NCI-H1694 treated with DMSO at 0.1 percent for 48 hours (cell line): ENCODE data around the gene DIS3L2.
"Not testable (repeated sequence)": the region's sequence is repeated elsewhere in the genome, so short reads cannot be mapped to it uniquely, and the experiment has no call there.

Source experiments
- DNase-seq: peaks from one replicate; lab custom pipeline; 2025; lab: John Stamatoyannopoulos, UW

Gene DIS3L2

DNA sequence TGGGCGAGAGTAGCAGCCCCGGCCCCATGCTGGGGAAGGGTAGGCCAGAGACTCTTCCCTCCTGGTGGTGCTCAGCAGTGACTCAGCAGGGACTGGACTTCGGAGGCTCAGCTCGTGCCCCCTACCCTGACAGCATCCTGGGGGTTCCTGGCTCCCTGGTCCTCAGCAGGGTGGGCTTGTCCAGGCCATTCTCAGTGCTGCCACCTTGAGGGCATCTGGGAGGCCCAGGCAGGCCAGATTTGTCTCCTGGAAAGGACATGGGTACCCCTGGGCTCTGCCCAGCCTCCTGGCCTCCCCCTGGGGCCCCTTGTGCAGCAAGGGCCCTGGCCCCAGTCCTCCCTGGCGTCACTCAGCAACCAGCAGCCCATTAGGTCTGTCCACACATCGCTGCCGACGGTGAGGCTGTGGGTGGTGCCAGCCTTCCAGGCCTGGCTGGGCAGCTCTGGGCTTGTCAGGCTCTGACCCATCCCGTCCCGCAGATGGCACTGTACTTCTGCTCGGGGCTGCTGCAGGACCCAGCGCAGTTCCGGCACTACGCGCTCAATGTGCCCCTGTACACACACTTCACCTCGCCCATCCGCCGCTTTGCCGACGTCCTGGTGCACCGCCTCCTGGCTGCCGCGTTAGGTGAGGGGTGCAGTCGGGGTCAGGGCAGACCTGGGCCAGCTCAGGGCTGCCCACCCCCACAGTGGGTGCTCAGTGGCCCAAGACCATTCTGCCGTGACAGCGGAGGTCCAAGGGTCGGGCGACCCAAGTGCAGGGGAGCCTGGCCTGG, 372.0 kb downstream of the DIS3L2 start:
- DNase-seq, result no peak

DNA sequence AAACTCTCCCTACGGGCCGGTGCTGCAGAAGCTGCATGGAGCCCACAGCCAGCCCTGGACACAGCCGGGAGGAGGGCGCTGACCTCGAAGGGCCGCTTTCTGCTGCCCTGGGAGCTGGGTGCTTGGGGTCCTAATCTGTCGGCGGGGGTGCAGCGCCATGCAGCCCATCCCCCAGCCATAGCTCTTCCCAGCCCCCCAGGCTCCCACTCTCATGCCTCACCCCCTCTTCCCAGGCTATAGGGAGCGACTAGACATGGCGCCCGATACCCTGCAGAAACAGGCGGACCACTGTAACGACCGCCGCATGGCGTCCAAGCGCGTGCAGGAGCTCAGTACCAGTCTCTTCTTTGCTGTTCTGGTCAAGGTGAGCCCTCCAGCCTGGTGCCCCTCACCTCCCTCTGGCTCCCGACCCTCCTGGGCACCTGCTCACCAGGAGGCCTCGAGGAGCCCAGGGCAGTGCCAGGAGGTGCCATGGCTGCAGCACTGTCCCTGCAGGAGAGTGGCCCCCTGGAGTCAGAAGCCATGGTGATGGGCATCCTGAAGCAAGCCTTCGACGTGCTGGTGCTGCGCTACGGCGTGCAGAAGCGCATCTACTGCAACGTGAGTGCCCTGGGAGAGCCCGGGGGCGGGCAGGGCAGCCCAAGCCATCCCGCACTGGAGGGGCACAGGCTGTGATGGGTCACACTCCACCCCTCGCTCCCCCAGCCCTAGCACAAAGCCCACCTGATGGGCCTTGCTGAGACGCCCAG, 372.8 kb downstream of the DIS3L2 start:
- not testable (repeated sequence) for DNase-seq

DNA sequence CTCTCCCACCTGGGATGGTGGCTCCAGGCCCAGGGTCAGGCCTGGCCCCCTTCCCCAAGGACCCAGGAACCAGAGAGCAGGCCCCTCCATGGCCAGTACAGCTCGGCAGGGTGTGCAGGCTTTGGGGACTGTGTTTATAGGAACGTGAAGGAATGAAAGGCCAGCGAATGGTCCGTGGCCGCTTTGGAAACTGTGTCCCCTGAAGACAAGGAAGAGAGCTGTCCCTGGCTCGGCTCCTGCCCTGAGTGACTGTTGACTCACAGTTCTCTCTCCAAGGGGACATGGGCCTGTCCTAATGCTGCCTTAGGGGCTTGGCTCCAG, 373.3 kb downstream of the DIS3L2 start:
- not testable (repeated sequence) for DNase-seq

DNA sequence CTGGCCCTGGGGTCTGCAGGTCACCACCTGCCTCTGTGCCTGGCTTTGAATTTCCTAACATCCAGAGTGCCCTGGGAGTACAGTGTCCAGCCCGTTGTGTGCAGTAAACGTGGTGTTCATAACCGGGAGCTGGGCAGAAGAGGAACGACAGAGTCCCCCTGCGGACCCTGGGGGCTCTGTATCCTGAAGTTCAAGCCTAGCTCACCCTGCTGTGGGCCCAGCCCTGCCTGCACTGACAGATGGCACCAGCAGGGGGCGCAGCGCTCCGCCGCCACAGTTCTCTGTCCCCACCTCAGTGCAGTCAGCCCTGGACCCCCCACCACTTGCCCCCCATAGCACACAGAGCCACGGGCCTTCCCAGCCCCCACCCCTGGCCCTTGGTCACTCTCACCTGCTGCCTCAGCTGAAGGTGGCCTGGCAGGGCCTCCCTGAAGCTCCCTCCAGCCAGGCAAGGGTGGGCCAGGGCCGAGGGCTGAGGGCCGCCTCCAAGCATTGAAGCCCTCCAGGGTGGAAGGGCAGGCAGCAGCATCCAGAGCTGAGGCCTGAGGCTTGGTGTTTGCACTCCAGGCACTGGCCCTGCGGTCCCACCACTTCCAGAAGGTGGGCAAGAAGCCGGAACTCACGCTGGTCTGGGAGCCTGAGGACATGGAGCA, 373.8 kb downstream of the DIS3L2 start:
- not testable (repeated sequence) for DNase-seq

DNA sequence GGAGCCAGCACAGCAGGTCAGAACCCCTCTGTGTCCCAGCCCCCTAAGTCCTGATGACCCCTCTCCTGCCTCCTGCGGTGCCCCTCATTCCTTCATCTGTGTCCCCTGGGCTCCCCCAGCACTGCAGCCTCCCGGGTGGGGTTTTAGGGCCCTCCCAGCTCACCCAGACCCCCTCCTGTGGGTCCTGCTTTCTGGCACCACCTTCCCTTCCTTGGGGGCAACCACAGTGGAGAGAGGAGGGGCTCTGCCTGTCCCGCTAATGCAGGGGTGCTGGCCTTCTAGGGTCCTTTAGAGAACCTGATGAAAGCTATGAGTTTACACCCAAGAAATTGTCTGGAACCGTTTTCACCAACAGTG, 374.3 kb downstream of the DIS3L2 start:
- DNase-seq, result no peak

DNA sequence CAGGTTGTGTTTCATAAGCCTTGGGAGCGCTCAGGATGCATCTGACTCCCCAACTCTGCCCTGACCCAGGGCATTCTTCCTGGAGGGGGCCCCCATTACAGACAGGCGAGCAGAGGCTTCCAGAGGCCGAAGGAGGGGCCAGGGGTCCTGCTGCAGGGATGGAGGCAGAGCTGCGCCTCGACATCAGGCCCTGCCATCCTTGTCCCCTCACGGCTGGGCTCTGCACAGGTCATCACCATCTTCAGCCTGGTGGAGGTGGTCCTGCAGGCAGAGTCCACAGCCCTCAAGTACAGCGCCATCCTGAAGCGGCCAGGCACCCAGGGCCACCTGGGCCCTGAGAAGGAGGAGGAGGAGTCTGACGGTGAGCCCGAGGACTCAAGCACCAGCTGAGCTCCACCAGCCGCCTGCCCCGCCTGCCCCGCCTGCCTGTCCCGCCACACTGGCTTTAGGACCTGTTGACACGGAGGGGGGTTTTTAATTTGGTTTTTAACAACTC, 374.8 kb downstream of the DIS3L2 start:
- DNase-seq, result no peak

DNA sequence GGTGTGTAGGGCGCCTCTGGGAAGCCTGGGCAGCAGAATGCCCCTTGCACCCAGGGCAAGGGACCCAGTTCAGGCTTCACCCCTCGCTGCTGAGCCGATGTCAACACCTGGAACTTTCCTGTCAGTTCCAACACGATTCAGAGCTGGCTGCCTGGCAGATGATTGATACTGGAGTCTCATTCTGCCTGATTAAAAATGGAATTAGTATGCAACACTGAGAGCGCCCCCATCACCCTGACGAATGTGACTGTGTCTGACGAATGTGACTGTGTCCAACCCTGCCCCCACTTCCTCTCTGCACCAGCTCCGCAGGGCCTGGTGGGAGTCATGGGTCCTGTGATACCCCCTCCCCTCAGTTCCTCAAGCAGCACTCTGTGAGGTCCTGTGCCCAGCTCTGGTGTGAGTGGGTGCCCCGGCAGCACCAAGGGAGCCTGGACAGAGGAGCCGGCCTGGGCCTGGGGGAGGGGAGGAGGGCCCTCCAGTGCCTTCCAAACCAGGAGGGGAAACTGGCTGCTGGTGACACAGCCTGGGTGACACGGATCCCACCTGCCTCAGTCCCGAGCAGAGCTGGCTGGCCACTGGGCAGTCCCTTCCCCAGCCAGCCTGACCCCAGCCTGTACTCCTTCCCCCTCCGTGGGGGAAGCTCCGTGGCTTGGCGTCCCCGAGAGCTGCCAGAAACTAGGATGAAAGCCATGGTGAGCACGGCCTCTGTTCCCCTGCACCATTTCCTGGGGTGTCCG, 375.6 kb downstream of the DIS3L2 start:
- no peak for DNase-seq

DNA sequence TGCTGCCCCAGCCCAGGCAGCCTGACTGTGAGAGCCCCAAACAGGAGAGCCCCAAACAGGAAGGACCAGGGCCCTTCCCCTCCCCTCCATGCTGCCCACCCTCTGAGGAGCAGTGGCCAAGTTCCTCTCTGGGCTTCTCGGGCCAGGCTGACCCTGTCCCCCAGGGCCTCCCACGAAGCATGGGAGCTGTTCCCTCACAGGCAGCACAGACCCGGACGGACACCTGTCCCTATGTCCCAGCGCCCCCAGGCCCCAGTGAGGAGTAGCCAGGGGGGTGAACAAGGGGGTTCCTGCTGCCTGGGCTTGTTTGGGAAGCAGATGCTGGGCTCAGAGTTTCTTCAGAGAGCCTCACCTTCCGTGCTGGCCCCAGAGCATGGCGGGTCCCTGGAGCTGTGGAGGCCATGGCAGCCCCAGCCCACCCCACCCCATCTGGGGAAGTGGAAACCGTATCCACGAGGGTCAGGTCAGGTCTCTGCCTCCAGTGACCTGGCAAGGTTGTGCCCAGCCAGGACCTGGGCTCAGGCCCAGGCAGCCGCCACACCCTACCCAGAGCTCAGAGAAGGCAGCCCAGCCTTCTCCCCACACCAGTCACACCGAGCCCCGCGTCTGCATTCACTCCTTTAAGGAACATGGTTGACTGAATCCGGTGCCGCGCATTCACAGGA, 376.7 kb downstream of the DIS3L2 start:
- not testable (repeated sequence) for DNase-seq

DNA sequence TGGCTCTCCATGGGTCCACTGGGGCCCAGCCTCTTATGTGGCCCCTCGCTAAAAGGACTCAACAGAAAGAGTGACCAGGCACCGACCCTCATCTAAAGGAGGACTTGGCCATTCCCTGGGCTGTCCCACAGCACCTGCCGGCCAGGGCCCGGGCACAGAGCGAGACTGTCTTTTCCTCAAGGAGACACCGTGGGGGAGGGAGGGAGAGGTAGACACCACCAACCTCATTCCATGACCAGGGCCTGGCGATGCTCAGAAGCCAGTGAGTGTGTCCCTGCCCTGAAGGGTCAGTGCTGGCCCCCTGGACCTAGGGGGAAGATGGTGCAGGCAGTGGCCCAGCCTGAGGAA, 377.2 kb downstream of the DIS3L2 start:
- DNase-seq, result no peak

DNA sequence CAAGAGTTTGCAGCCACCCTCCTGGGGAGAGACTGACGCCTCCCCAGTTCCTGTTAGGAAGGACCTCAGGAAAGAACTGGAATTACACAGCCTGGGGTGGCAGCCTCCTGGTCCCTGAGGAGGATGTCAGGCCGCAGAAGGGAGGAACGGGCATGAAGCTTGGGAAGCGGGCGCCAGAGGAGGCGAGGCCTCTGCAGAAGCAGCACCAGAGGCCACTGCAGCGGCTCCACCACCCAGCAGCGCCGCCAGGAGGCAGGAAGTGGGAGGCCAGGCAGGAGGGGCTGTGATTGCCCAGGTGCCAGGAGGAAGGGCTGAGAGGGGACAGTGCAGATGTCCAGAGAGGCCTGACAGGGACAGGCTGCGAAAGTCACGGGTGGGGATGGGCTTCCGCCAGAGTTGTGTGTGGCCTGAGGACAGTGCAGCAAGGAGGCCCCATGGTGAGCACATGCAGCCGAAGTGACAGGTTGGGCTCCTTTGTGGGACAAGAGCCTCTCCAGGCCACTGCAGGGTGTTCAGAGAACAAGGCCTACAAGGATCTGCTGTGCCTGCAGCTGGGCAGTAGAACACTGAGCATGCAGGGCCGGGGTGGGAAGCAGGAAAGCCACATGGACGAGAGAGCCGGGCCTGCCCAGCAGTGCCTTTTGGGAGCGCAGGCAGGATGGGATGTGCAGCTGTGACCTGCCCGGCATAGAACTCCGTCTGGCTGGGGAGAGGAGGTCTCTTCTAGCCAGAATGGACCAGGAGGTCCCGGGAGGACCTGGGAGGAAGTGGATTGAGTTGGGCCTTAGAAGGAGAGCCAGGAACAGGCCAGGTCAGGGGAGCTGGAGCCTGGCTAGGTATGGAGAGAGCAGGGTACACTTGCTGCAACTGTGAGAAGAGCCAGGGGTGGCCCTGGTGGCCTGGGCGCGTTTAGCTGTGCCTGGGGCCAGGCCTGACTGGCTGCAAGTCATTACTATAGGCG, 377.9 kb downstream of the DIS3L2 start:
- no peak for DNase-seq

DNA sequence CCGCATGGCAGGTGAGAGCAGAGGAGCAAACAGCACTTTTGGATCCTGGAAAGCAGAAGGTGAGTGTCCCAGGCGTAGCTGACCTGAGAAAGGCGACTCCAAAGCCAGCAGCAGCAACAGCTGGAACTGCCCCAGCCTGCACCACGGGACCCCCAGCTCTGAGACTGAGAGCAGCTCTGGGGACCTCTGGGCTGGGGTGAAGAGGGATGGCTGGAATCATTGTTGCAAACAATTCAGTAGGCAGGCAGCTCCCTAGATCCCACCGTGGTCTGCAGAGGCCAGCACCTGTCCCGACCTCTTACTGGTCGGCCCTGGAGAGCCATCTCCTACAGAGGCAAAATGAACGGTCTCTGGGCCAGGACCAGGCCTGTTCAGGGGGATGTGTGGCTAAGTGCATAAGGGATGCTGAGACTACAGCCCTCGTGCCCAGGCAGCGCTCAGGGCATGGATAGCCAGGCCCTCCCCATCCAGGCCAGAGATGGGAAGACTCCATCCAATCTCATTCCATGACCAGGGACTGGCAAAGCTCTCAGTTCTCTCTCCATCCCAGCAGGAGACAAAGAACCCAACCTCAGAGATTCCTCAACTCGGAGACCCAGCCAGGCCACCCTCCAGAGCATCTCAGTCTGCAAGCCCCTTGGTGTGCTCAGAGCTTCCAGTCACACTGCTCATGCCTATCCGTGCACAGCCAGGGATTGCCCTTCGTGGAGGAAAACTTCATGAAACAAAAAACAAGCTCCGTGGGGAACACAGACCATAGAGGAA, 378.8 kb downstream of the DIS3L2 start:
- no peak for DNase-seq

DNA sequence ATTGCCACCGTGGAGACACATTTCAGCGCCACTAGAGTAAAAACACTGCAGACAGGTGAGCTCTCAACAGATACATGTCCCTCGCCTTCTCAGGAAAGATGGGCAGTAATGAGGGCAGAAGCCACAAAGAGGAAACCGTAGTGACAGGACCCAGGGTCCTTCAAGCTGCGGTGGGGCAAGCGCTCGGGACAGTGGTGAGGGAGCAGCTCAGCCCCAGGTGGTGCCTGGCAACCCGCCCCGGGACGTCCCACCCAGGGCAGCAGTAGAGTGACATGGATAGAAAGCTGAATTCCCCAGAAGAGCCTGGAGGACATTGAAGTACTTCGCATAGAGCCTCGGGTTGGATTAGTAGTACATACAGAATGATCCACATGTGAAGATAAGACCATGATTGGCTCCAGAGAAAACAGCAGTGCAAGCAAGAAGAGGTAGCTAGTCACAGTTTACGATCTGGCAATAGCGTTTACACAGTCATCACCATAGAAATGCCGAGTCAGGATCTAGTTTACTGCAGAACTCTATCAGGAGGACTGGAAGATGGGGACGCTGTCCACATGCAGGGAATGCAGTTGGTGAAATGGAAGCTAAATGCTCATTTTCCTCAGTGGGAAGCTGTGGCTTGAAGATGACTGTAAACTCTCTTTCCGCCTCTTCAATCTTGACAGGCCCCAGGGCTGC, 379.7 kb downstream of the DIS3L2 start:
- DNase-seq, result no peak

DNA sequence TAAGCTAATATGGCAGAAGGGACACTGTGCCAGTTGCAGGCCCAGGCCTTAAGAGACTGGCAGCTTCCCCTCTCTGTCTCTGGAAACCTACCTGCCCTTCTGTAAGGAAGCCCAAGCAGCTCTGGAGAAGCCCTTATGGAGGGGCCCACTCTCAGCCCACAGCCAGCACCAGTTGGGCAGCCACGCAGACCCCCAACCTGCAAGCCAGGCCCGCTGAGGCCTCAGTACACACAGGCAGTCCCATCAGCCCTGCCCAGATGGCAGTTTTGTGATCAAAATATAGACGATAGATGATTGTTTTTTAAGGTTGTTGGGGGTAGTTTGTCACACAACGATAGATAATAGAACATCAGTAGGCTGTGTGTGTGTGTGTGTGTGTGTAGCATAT, 380.2 kb downstream of the DIS3L2 start:
- no peak for DNase-seq

DNA sequence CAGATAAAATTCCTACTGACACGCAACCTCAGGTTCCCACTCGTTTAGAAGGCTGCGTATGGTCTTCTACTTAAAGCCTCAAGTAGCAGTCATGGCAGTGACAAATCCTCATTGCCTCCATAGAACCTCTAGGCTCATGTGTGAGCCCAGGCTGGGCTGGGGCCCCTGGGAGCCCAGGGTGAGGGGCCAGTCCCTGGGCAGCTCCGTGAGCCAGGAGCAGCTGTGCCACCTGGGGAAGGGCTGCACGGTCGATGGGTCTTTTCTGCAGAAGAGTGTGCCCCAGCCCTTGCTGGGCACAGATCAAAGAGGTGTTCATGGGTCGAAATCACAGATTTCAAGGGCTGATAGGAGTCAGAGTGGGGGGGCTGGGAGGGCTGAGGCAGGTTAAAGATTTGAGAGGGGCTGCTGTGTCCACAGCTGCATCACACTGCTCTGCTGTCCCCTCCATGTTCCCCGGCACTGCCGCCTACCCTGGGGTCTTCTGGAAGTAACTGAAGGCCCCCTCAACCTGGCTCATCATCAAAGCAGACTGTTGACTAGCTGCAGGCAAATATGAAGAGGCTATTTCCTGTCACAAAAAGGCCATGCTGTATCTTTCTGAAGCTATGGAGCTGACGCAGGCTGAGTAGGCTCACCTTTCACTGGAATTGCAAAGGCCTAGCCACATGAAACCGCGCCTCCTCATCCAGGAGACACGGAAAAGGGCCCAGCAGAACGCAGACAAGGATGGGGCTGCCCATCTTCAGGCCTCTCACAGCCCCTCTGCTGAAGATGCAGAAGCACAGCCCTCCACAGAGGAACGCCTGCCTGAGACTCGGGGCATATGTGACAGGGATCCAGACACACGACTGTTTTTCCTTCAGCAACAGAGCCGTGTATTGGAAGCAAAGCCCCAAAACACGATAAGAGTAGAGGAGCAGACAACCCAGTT, 381.4 kb downstream of the DIS3L2 start:
- no peak for DNase-seq

DNA sequence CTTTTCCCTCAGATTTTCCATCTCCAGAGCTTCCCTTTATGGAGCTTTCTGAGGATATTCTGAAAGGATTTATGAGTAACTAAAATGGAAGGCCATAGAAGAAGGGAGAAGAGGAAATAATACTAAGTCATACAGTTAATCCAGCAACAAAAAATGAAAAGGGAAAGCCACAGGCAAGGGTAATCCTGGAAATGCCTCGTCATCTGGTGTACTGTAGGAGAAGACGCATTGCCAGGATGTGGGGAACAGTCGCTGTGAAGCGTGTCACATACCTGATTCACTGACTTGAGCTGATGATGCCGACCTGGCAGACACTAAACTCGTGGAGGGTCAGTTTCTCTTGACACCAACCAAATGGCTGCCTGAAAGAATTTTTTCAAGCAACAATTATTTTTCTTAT, 382.3 kb downstream of the DIS3L2 start:
- DNase-seq, result no peak

DNA sequence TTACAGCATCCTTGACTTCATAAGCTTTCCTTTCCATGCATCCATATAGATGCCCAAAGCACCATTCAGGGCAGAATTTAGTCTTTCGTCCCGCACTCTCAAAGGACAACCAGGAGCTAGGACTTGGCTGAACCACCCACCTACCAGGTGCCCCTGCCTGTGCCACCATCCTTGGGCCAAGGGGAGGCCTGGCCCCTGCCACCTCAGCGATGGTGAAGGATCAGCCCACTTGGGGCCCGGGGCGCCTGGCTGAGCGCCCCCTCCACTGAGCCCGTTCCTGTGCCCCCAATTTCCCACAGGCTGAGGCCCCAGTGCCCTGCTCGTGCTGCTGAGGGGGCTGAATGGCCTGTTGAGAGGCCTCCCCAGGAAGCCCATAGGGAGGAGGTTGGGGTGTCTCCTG, 383.7 kb downstream of the DIS3L2 start:
- no peak for DNase-seq

DNA sequence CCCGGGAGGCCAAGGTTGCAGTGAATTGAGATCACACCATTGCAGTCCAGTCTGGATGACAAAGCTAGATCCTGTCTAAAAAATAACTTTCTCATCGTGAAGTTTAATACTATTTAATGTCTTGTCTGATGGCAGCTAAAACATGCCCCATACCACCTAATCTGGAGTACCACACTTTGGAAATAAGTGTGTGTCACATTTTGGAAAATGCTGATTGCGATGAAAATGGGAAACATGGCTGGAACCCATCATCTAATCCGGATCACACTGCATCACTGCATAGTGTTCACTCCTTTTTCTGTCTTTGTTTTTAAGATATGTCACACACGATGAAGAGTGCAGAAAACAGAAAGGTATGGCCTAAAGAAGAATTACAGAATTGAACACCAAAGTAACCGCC, 385.9 kb downstream of the DIS3L2 start:
- DNase-seq, result no peak

DNA sequence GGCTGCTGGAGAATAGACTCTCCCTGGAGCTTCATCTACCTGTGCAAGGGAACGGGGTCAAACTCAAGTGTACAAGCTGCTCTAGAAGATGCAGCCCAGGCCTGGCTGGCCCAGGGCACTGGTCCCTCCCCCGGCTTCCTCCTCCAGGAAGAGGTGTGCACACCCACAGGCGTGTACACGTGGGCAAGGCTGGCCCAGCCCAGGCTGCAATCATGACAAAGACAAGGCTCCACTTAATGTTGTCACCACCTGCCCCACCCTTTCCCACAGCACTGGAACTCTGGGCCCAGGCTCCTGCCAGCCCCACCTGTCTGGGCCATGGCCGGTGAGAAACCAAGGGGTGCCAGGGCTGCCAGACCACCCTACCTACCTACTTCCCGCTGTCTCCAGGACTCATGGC, 387.4 kb downstream of the DIS3L2 start:
- DNase-seq, result no peak
